Thoracic aorta (tissue), 2 donors: ENCODE results near the gene FER1L5. TPM values are rescaled to one million over a fixed set of nuclear protein-coding genes. Genes with fewer than 3 reads are reported as not detected.
"Not testable (repeated sequence)": the region's sequence is repeated elsewhere in the genome, so short reads cannot be mapped to it uniquely, and the experiment has no call there.

Experiments
- ATAC-seq: fragments of 150-250 bp; one replicate; pipeline ENCODE4 v1.8.0; 2017; ENCODE audit warnings: low read depth; ENCODE audit not compliant: insufficient number of reproducible peaks, low FRiP score
- DNase-seq: peaks from one replicate; pipeline ENCODE4 v3.0.0-alpha.2; 2020; ENCODE audit warnings: low spot score
- H3K27ac ChIP-seq, 2 donors: fragments of 200-600 bp; sonication (generic); 1 replicate in 1 of 2; 2 replicates in 1 of 2; pipeline ENCODE4 v1.5.1; 2016; ENCODE audit warnings: mild to moderate bottlenecking in 2 of 2, moderate library complexity in 2 of 2
- H3K27me3 ChIP-seq: fragments of 200-600 bp; sonication (generic); replicated peaks from 2 replicates; pipeline ENCODE4 v1.6.0; 2016; ENCODE audit warnings: mild to moderate bottlenecking; ENCODE audit not compliant: insufficient read depth
- H3K36me3 ChIP-seq: fragments of 200-600 bp; sonication (generic); one replicate; pipeline ENCODE4 v1.5.1; 2016
- H3K4me1 ChIP-seq, 2 donors: fragments of 200-600 bp; sonication (generic); 1 replicate in 1 of 2; 2 replicates in 1 of 2; pipeline versions ENCODE4 v1.5.1 to v1.6.0; 2016; ENCODE audit warnings: low read depth in 2 of 2, mild to moderate bottlenecking in 1 of 2; ENCODE audit not compliant: control insufficient read depth in 1 of 2
- H3K4me3 ChIP-seq: fragments of 200-600 bp; sonication (generic); 2 replicates; pipeline ENCODE4 v1.5.1; 2016; ENCODE audit warnings: mild to moderate bottlenecking
- H3K9me3 ChIP-seq: fragments of 200-600 bp; sonication (generic); 2 replicates; pipeline ENCODE4 v1.5.1; 2016
- CTCF ChIP-seq: fragments of 200-600 bp; sonication (generic); IDR thresholded peaks from one replicate; pipeline ENCODE4 v1.5.1; 2019; ENCODE audit warnings: antibody characterized with exemption
- total RNA-seq, 2 donors: library from RNA; depleted of rRNA; stranded (reverse); fragments of >200 nt; gene quantifications; one replicate each; pipeline versions ENCODE4 v1.1.0 to v1.2.3, GENCODE V29; 2016

The FER1L5 gene
- total RNA-seq, 2 donors from 2014 or later = not detected

GRCh38 chr2:96648306-96648930, 5.9 kb downstream of the FER1L5 start:
- ATAC-seq = no peak
- H3K9me3 ChIP-seq = no peaks in the 10 kb centered on the region
- DNase-seq = no peak
- no peaks in the 10 kb centered on the region for H3K27me3 ChIP-seq
- no peak overlapping the region for H3K4me3 ChIP-seq
- no peaks in the 10 kb centered on the region for H3K4me1 ChIP-seq
- H3K36me3 ChIP-seq = no peaks in the 10 kb centered on the region
- TF ChIP-seq CTCF = no peak
- H3K27ac ChIP-seq = no peak overlapping the region

GRCh38 chr2:96649342-96649741, 6.8 kb downstream of the FER1L5 start:
- DNase-seq = no peak

GRCh38 chr2:96651793-96652192, 9.2 kb downstream of the FER1L5 start:
- TF ChIP-seq CTCF = no peak
- no peak overlapping the region for H3K4me3 ChIP-seq
- no peak for DNase-seq
- ATAC-seq = no peak
- no peaks in the 10 kb centered on the region for H3K9me3 ChIP-seq
- no peaks in the 10 kb centered on the region for H3K27me3 ChIP-seq
- H3K27ac ChIP-seq = no peak overlapping the region
- no peaks in the 10 kb centered on the region for H3K4me1 ChIP-seq
- H3K36me3 ChIP-seq = no peaks in the 10 kb centered on the region

More at GRCh38 chr2:96649342-96649741, 6.8 kb downstream of the FER1L5 start:
- ATAC-seq = no peak
- no peaks in the 10 kb centered on the region for H3K27me3 ChIP-seq
- no peaks in the 10 kb centered on the region for H3K4me1 ChIP-seq
- no peak for TF ChIP-seq CTCF
- H3K4me3 ChIP-seq = no peak overlapping the region
- no peak overlapping the region for H3K27ac ChIP-seq
- H3K36me3 ChIP-seq = no peaks in the 10 kb centered on the region
- H3K9me3 ChIP-seq = no peaks in the 10 kb centered on the region

- not testable (repeated sequence) for H3K9me3 ChIP-seq, H3K27me3 ChIP-seq, H3K36me3 ChIP-seq, H3K4me3 ChIP-seq, H3K27ac ChIP-seq, DNase-seq, H3K4me1 ChIP-seq, ATAC-seq
These were observed 12.2 kb downstream of the FER1L5 start for GRCh38 chr2:96654791-96655190.

DNA sequence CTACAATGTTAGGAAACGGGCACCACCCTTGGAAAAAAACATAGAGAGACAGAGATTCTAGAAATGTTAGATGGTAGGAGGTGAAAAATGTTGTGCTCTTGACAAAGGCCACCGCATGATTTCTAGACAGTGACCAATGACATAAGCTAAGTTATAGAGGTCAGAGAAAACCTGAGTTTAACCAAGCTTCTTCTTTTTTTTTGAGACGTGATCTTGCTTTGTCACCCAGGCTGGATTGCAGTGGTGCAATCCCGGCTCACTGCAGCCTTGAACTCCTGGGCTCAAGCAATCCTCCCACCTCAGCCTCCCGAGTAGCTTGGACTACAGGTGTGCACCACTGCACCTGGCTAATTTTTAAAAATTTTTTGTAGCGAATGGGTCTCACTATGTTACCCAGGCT, 13.0 kb downstream of the FER1L5 start:
- no peaks in the 10 kb centered on the region for H3K4me1 ChIP-seq
- no peak for DNase-seq
- no peaks in the 10 kb centered on the region for H3K36me3 ChIP-seq
- H3K27me3 ChIP-seq = no peaks in the 10 kb centered on the region
- no peaks in the 10 kb centered on the region for H3K9me3 ChIP-seq
- H3K27ac ChIP-seq = no peak overlapping the region
- ATAC-seq = no peak
- H3K4me3 ChIP-seq = no peak overlapping the region
- TF ChIP-seq CTCF = no peak

DNA sequence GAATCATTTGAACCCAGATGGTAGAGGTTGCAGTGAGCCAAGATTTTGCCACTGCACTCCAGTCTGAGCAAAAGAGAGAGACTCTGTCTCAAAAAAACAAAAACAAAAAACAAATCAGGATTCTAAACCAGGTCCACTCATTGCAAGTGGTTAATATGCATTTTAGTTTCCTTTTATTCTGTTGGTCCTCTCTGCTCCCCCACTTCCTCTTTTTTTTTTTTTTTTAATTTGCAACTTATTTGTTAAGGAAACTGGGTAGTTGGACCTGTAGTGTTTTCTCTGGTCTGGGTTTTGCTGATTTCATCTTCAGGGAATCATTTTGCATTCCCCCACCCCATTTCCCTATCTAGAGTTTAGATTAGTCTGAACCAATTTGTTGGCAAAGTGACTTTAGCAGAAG, 14.0 kb downstream of the FER1L5 start:
- no peaks in the 10 kb centered on the region for H3K36me3 ChIP-seq

More for the DNA sequence above, 14.0 kb downstream of the FER1L5 start:
- no peaks in the 10 kb centered on the region for H3K27me3 ChIP-seq
- TF ChIP-seq CTCF = no peak
- H3K4me3 ChIP-seq = no peak overlapping the region
- no peaks in the 10 kb centered on the region for H3K4me1 ChIP-seq
- ATAC-seq (no peak), DNase-seq (no peak)
- no peaks in the 10 kb centered on the region for H3K9me3 ChIP-seq
- no peak overlapping the region for H3K27ac ChIP-seq
